SK-MEL-5 (cell line): Measurements from ENCODE around the gene DOCK9. TPM values are rescaled to one million over a fixed set of nuclear protein-coding genes. Genes with fewer than 3 reads are reported as not detected.

Source experiments
- DNase-seq: peaks from one replicate; pipeline ENCODE4 v3.0.0-alpha.2; 2016; ENCODE audit warnings: low read depth, low spot score
- in situ Hi-C: cut with HindIII; loops from 2 replicates; pipeline ENCODE4 v1.10.0; 2016; ENCODE audit warnings: low sequenced_read_pairs, high pct_unique_total_duplicates, low pct_unique_long_range_greater_than_20kb
- total RNA-seq: library from RNA; depleted of rRNA; stranded (reverse); fragments of >200 nt; shearing (Covaris generic); gene quantifications from 2 replicates; pipeline ENCODE4 v1.2.3, GENCODE V29; 2014

Gene DOCK9
- total RNA-seq, 1 experiment from 2014 or later: 14.3 TPM

DNA sequence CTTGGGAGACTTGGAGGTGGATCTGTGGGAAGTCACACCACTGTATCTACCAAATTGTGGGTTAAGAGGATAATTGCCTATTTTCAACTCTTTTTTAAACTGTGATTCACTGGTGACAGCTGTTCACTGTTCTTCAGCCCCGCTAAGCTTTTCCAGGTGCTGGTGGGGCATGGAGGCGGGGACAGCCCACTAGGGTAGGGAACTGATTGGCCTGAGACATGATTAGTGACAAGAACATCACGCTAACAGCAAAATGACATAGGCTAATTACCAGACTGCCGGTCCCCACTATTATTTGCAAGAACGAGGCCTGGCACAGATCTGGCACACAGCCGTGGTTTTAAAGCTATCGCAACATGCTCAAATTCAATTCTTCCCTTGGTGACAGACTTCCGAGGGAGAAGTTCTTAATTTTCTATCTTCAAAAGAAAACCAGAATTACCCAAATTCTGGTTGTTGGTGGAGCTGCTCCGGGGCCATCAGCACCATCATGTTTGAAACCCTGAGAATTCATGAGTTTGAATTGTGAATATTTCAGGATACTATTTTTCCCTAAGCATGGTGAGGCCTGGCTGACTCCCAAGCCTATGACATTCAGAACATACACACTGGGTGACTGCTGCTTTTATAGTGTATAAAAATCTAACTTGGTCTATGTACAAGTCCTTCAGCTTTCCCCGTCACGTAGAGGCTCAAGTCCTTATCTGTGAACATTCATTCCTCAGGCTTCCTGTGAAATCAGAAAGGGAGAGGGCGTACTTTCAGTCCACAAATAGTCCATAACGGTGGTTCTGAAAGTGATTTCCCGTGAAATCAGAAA lies 17.9 kb downstream of the DOCK9 start:
- no peak for DNase-seq
- in situ Hi-C loops: no loop called here

DNA sequence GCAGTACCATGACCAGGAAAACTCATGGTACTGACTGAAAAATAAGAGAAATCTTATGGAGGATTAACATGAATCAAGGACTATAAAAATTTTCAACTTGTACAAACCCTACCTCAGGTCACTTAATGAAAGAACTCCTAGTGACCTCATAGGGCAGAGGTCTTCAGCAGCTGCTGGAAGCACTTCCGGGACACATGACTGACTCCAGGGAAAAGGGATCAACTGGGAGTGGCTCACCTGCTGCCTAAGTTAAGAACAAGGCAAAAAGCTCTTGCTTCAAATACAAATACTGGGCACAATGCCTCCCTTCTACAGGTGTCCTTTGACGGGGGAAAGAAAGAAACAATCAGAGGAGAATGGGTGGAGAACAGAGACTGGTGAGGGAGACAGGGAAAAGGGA lies 18.6 kb downstream of the DOCK9 start:
- DNase-seq: no peak
- in situ Hi-C loops: no loop called here

GRCh38 chr13:98958443-98958794 lies 19.4 kb downstream of the DOCK9 start:
- no peak for DNase-seq
- in situ Hi-C loops: no loop called here

DNA sequence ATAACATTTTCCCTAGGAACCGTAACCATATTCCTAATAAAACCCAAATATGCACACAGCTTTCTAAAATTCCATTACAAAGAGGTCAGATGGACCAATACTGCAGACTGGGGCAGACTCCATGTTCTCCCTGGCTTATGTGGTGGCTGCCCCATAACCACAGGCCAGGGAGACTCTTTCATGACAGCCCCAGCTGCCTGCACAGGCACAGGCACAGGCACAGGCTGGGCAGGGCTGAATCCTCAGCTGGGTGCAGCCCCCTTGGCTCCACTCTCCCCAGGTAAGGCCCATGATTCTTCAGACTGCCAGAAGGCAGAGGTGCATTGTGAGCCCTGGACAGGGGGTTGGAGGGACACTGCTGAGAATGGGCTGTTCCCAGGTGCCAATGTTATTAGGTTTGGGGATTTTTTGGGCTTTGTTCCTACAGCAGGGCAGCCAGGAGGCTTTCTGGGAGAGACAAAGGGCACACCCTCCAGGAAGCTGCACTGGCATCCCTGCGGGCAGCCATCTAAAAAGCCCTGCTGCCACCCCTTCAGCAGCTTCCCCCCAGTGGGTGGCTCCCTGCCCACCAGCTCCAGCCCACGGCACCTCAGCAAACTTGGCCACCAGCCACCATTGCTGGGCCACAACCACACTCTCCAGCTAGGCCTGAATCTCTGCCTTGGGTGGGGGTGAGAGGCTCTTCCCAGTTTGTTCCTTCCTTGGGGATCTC lies 20.0 kb downstream of the DOCK9 start:
- in situ Hi-C loops: no loop called here
- no peak for DNase-seq

- no peak for DNase-seq
- in situ Hi-C loops: no loop called here
Measured at GRCh38 chr13:98955336-98955735, 22.5 kb downstream of the DOCK9 start.

GRCh38 chr13:98954313-98954712 lies 23.6 kb downstream of the DOCK9 start:
- in situ Hi-C loops: no loop called here
- DNase-seq: no peak

DNA sequence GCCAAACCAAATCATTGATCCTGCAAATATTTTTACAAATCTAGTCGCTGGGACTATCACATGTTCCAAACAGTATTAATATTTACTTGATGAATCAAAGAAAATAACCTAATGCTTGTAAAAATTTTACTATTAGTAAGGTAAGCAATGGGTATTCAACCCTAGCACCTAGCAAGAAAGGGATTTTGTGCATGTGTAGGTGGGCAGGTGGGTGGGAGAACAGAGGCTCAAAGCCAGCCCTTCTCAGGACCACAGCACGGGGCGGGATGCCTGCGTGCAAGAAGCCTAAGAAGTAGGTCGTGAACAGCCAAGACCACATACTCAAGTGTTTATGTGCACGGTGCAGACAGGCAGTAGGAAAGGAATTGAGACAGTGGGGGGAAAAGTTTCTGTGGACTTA lies 26.6 kb downstream of the DOCK9 start:
- DNase-seq: no peak
- in situ Hi-C loops: no loop called here

- in situ Hi-C loops: no loop called here
- DNase-seq: no peak
Measured at GRCh38 chr13:98950705-98951104, 27.2 kb downstream of the DOCK9 start.

- in situ Hi-C loops: no loop called here
- DNase-seq: no peak
Measured at GRCh38 chr13:98947925-98948324, 29.9 kb downstream of the DOCK9 start.

GRCh38 chr13:98945863-98946605 lies 31.8 kb downstream of the DOCK9 start:
- no peak for DNase-seq
- in situ Hi-C loops: no loop called here

- no peak for DNase-seq
- in situ Hi-C loops: no loop called here
Measured at GRCh38 chr13:98944336-98944735, 33.5 kb downstream of the DOCK9 start.

DNA sequence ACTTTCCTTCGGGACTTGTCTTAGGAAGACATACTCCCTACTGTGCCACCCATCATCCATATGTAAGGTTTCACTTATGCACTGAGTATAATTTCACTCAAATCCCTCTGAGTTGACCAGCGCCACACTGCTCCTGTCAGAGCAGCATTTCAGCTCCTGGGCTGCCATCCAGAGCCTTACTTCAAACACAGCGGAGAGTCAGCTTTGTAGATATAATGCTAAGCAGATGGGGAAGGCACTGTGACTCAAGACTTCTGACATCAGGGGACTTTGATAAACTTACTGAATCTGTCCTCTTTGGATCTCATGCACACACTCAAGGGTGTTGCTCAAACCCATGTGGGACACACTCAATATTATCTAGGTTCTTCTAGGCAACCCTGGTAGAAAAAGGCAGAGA lies 34.9 kb downstream of the DOCK9 start:
- DNase-seq: no peak
- in situ Hi-C loops: no loop called here

- in situ Hi-C loops: no loop called here
- no peak for DNase-seq
Measured at GRCh38 chr13:98942485-98942884, 35.4 kb downstream of the DOCK9 start.

GRCh38 chr13:98941536-98941935 lies 36.3 kb downstream of the DOCK9 start:
- in situ Hi-C loops: no loop called here
- no peak for DNase-seq

DNA sequence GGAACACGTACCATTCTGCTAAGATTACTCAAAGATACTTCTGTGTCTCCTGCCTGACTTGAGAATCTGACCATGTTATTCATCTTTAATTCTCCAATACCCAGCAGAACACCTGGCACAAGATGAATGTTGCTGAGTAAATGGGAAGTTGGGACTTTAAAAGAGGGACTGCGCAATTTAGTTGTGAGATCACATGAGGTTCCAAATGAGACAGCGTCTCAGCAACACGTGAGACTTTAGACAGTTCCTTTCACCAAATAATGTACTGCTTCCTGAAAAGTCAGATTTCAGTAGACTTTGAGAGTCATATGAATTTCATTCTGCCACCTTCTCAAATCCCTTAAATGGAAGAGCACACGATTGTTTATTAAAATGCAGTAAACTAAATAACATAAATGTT lies 36.7 kb downstream of the DOCK9 start:
- no peak for DNase-seq
- in situ Hi-C loops: no loop called here

DNA sequence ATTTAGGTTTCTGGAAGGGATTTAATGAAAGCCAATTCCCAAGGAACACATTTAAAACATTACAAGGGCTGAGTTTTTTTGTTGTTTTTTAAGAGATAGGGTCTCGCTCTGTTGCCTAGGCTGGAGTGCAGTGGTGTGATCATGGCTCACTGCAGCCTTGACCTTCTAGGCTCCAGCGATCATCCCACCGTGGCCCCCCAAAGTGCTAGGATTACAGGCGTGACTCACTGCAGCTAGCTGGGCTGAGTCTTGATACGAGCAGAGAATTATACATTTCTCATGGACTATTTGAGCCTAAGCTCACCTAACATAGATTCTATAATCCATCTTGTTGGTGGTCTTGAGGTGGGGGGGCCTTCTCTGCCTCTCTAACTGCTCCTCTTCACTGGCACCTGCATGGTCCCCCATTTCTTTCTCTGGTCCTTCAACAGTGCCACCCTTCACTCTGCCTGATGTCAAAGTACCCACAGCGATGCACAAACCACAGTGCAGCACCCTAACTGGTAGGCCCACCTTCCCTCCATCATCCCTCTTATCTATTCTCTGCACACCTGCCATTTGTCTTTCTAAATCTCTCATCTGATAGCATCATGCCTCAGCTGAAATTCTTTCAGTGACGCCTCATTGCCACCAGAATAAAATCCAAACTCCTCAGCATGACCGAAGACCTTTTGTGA lies 37.4 kb downstream of the DOCK9 start:
- DNase-seq: no peak
- in situ Hi-C loops: no loop called here

GRCh38 chr13:98939660-98940191 lies 38.1 kb downstream of the DOCK9 start:
- in situ Hi-C loops: no loop called here
- no peak for DNase-seq

DNA sequence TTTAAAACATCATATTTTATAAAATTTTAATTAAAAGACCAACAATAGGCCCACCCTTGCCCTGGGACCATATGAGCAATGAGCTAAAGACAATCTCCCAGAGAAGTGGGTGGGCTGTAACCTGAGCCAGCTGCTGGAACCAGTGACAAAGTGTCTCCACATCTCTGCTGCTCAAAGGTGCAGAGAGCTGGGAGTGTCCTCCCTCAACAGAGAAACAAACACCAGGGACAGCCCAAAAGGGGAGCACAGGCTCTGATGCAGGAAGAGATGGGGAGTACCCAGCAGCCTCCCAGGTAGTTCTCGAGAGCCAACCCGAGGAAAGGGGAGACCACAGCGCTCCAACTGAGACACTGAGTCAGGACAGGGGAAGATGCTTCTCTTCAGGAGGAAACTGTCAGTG lies 39.1 kb downstream of the DOCK9 start:
- in situ Hi-C loops: no loop called here
- DNase-seq: no peak
